Measurements from ENCODE around the gene DUSP6. TPM values are rescaled to one million over a fixed set of nuclear protein-coding genes. Genes with fewer than 3 reads are reported as not detected.

Gene DUSP6
- total and polyA plus RNA-seq, 9 donors: 50.4 to 89.2 (median 68.1) TPM

GRCh38 chr12:89363582-89363981, 11.3 kb upstream of the DUSP6 start:
- Histone ChIP-seq H3K36me3 (ENCODE audit: control insufficient read depth, insufficient read depth, low read length) (no peaks in the 10 kb centered on the region), H3K27me3 (ENCODE audit: control insufficient read depth, insufficient read depth, low read length) (no peaks in the 10 kb centered on the region), H3K27ac (ENCODE audit: low read length) (no peak overlapping the region), H3K4me1 (ENCODE audit: control insufficient read depth, insufficient read depth, low read length) (no peaks in the 10 kb centered on the region), H3K9me3 (replicated peaks; ENCODE audit: control insufficient read depth, low read depth, low read length) (no peaks in the 10 kb centered on the region), H3K4me3 (ENCODE audit: low read length) (no peak overlapping the region)
- no peak for DNase-seq

- H3K36me3 ChIP-seq (ENCODE audit: control insufficient read depth, insufficient read depth, low read length): no peaks in the 10 kb centered on the region
- H3K4me1 ChIP-seq (ENCODE audit: control insufficient read depth, insufficient read depth, low read length): no peaks in the 10 kb centered on the region
- 74% methylated on average over 4 of the region's 4 CpGs for WGBS (ENCODE audit: insufficient coverage)
- H3K27ac ChIP-seq (ENCODE audit: low read length): no peak overlapping the region
- H3K27me3 ChIP-seq (ENCODE audit: control insufficient read depth, insufficient read depth, low read length): no peaks in the 10 kb centered on the region
- no peak for DNase-seq
- no peaks in the 10 kb centered on the region for H3K9me3 ChIP-seq (replicated peaks; ENCODE audit: control insufficient read depth, low read depth, low read length)
- no peak overlapping the region for H3K4me3 ChIP-seq (ENCODE audit: low read length)
Observed at GRCh38 chr12:89363084-89363483, 10.8 kb upstream of the DUSP6 start.

- peaks cover 2% of the 10 kb centered on the region for H3K36me3 ChIP-seq (ENCODE audit: control insufficient read depth, insufficient read depth, low read length)
- no peaks in the 10 kb centered on the region for H3K9me3 ChIP-seq (replicated peaks; ENCODE audit: control insufficient read depth, low read depth, low read length)
- no peaks in the 10 kb centered on the region for H3K27me3 ChIP-seq (ENCODE audit: control insufficient read depth, insufficient read depth, low read length)
- H3K4me1 ChIP-seq (ENCODE audit: control insufficient read depth, insufficient read depth, low read length): peaks cover 7% of the 10 kb centered on the region
- no peak for DNase-seq
- no peak overlapping the region for H3K27ac ChIP-seq (ENCODE audit: low read length)
- H3K4me3 ChIP-seq (ENCODE audit: low read length): no peak overlapping the region
- no CpG with 5 or more reads among the region's 3 CpGs for WGBS (ENCODE audit: insufficient coverage)
Observed at GRCh38 chr12:89359615-89360014, 7.3 kb upstream of the DUSP6 start.

- DNase-seq: no peak
- no peaks in the 10 kb centered on the region for H3K9me3 ChIP-seq (replicated peaks; ENCODE audit: control insufficient read depth, low read depth, low read length)
- H3K27me3 ChIP-seq (ENCODE audit: control insufficient read depth, insufficient read depth, low read length): no peaks in the 10 kb centered on the region
- no peak overlapping the region for H3K27ac ChIP-seq (ENCODE audit: low read length)
- no peak overlapping the region for H3K4me3 ChIP-seq (ENCODE audit: low read length)
- peaks cover 12% of the 10 kb centered on the region for H3K4me1 ChIP-seq (ENCODE audit: control insufficient read depth, insufficient read depth, low read length)
- H3K36me3 ChIP-seq (ENCODE audit: control insufficient read depth, insufficient read depth, low read length): peaks cover 2% of the 10 kb centered on the region
Observed at GRCh38 chr12:89358805-89359204, 6.5 kb upstream of the DUSP6 start.

GRCh38 chr12:89357297-89357730, 5.0 kb upstream of the DUSP6 start:
- Histone ChIP-seq H3K4me3 (ENCODE audit: low read length) (no peak overlapping the region), H3K36me3 (ENCODE audit: control insufficient read depth, insufficient read depth, low read length) (peaks cover 2% of the 10 kb centered on the region), H3K27me3 (ENCODE audit: control insufficient read depth, insufficient read depth, low read length) (no peaks in the 10 kb centered on the region), H3K27ac (ENCODE audit: low read length) (no peak overlapping the region), H3K9me3 (replicated peaks; ENCODE audit: control insufficient read depth, low read depth, low read length) (no peaks in the 10 kb centered on the region), H3K4me1 (ENCODE audit: control insufficient read depth, insufficient read depth, low read length) (peaks cover 15% of the 10 kb centered on the region)
- WGBS (ENCODE audit: insufficient coverage): 20% methylated on average over 1 of the region's 7 CpGs
- DNase-seq: no peak

- Histone ChIP-seq H3K4me1 (ENCODE audit: control insufficient read depth, insufficient read depth, low read length) (peaks cover 15% of the 10 kb centered on the region), H3K4me3 (ENCODE audit: low read length) (no peak overlapping the region), H3K36me3 (ENCODE audit: control insufficient read depth, insufficient read depth, low read length) (peaks cover 2% of the 10 kb centered on the region), H3K27ac (ENCODE audit: low read length) (no peak overlapping the region), H3K27me3 (ENCODE audit: control insufficient read depth, insufficient read depth, low read length) (peaks cover 2% of the 10 kb centered on the region), H3K9me3 (replicated peaks; ENCODE audit: control insufficient read depth, low read depth, low read length) (no peaks in the 10 kb centered on the region)
- no CpG with 5 or more reads among the region's 4 CpGs for WGBS (ENCODE audit: insufficient coverage)
- no peak for DNase-seq
Observed at GRCh38 chr12:89356069-89356665, 3.9 kb upstream of the DUSP6 start.

- DNase-seq: no peak
- peaks cover 9% of the 10 kb centered on the region for H3K27me3 ChIP-seq (ENCODE audit: control insufficient read depth, insufficient read depth, low read length)
- WGBS (ENCODE audit: insufficient coverage): 71% methylated on average over 13 of the region's 18 CpGs
- peaks cover 15% of the 10 kb centered on the region for H3K4me1 ChIP-seq (ENCODE audit: control insufficient read depth, insufficient read depth, low read length)
- H3K9me3 ChIP-seq (replicated peaks; ENCODE audit: control insufficient read depth, low read depth, low read length): no peaks in the 10 kb centered on the region
- peak overlapping the region; percentile 83 for H3K4me3 ChIP-seq (ENCODE audit: low read length)
- peaks cover 2% of the 10 kb centered on the region for H3K36me3 ChIP-seq (ENCODE audit: control insufficient read depth, insufficient read depth, low read length)
- peak overlapping the region; percentile 95 for H3K27ac ChIP-seq (ENCODE audit: low read length)
Observed at GRCh38 chr12:89355243-89356068, 3.2 kb upstream of the DUSP6 start.

GRCh38 chr12:89354612-89355067, 2.3 kb upstream of the DUSP6 start:
- Histone ChIP-seq H3K27me3 (ENCODE audit: control insufficient read depth, insufficient read depth, low read length) (peaks cover 10% of the 10 kb centered on the region), H3K9me3 (replicated peaks; ENCODE audit: control insufficient read depth, low read depth, low read length) (no peaks in the 10 kb centered on the region), H3K27ac (ENCODE audit: low read length) (peak overlapping the region; percentile 95), H3K4me1 (ENCODE audit: control insufficient read depth, insufficient read depth, low read length) (peaks cover 15% of the 10 kb centered on the region), H3K36me3 (ENCODE audit: control insufficient read depth, insufficient read depth, low read length) (peaks cover 2% of the 10 kb centered on the region), H3K4me3 (ENCODE audit: low read length) (peak overlapping the region; percentile 83)
- DNase-seq: no peak
- WGBS (ENCODE audit: insufficient coverage): 36% methylated on average over 13 of the region's 17 CpGs

GRCh38 chr12:89353823-89354611, 1.7 kb upstream of the DUSP6 start:
- Histone ChIP-seq H3K27me3 (ENCODE audit: control insufficient read depth, insufficient read depth, low read length) (peaks cover 12% of the 10 kb centered on the region), H3K9me3 (replicated peaks; ENCODE audit: control insufficient read depth, low read depth, low read length) (no peaks in the 10 kb centered on the region), H3K27ac (ENCODE audit: low read length) (peak overlapping the region; percentile 95), H3K36me3 (ENCODE audit: control insufficient read depth, insufficient read depth, low read length) (peaks cover 5% of the 10 kb centered on the region), H3K4me1 (ENCODE audit: control insufficient read depth, insufficient read depth, low read length) (peaks cover 20% of the 10 kb centered on the region), H3K4me3 (ENCODE audit: low read length) (peak overlapping the region; percentile 83)
- DNase-seq: peak; percentile 83
- under 1% methylated on average over 67 of the region's 74 CpGs for WGBS (ENCODE audit: insufficient coverage)
